OCI-LY1 (cell line): ENCODE data around the gene RNF212.

Source experiments
- H2AFZ ChIP-seq: fragments of 200-600 bp; sonication (generic), shearing (Covaris generic); 2 replicates; pipeline ENCODE4 v1.6.0; 2014; ENCODE audit warnings: antibody characterized with exemption, mild to moderate bottlenecking, low read length
- H3F3A ChIP-seq: fragments of 200-600 bp; sonication (generic), shearing (Covaris generic); 2 replicates; pipeline ENCODE4 v1.6.0; 2014; ENCODE audit warnings: mild to moderate bottlenecking, antibody characterized with exemption, low read length, moderate library complexity; ENCODE audit not compliant: insufficient read depth
- H3K27ac ChIP-seq: fragments of 200-600 bp; sonication (generic); 2 replicates; pipeline ENCODE4 v1.5.1; 2014; ENCODE audit warnings: low read length, mixed run types, mild to moderate bottlenecking, low read depth; ENCODE audit not compliant: poor library complexity, severe bottlenecking
- H3K27me3 ChIP-seq: fragments of 200-600 bp; sonication (generic); 2 replicates; pipeline ENCODE4 v1.6.0; 2014; ENCODE audit warnings: antibody characterized with exemption, mild to moderate bottlenecking, low read length, moderate library complexity; ENCODE audit not compliant: insufficient read depth
- H3K36me3 ChIP-seq: fragments of 200-600 bp; sonication (generic); 2 replicates; pipeline ENCODE4 v1.6.1; 2014; ENCODE audit warnings: mild to moderate bottlenecking, antibody characterized with exemption, low read length, moderate library complexity, mixed read lengths; ENCODE audit not compliant: insufficient read depth
- H3K4me1 ChIP-seq: fragments of 200-600 bp; sonication (generic); 2 replicates; pipeline ENCODE4 v1.5.1; 2014; ENCODE audit warnings: mild to moderate bottlenecking, low read length, moderate library complexity; ENCODE audit not compliant: insufficient read depth, severe bottlenecking
- H3K4me2 ChIP-seq: fragments of 200-600 bp; sonication (generic), shearing (Covaris generic); 2 replicates; pipeline ENCODE4 v1.6.1; 2014; ENCODE audit warnings: low read length
- H3K4me3 ChIP-seq: fragments of 200-600 bp; sonication (generic); 2 replicates; pipeline ENCODE4 v1.5.1; 2014; ENCODE audit warnings: low read length, low read depth, mild to moderate bottlenecking, mixed read lengths; ENCODE audit not compliant: poor library complexity, severe bottlenecking
- H3K79me2 ChIP-seq: fragments of 200-600 bp; shearing (Covaris generic); 2 replicates; pipeline ENCODE4 v1.6.1; 2016; ENCODE audit warnings: mixed run types, low read length, mixed read lengths; ENCODE audit not compliant: insufficient read depth
- H3K9ac ChIP-seq: fragments of 200-600 bp; sonication (generic), shearing (Covaris generic); 2 replicates; pipeline ENCODE4 v1.6.1; 2014; ENCODE audit warnings: mild to moderate bottlenecking, low read length, mixed read lengths
- H3K9me2 ChIP-seq: fragments of 200-600 bp; sonication (generic), shearing (Covaris generic); 2 replicates; pipeline ENCODE4 v1.6.1; 2014; ENCODE audit warnings: low read depth, mild to moderate bottlenecking, low read length, mixed read lengths
- H3K9me3 ChIP-seq: fragments of 200-600 bp; shearing (Covaris generic); 2 replicates; pipeline ENCODE4 v1.6.1; 2014; ENCODE audit warnings: low read length, mixed read lengths
- H4K20me1 ChIP-seq: fragments of 200-600 bp; sonication (generic), shearing (Covaris generic); 2 replicates; pipeline ENCODE4 v1.6.0; 2016; ENCODE audit warnings: mild to moderate bottlenecking, low read length; ENCODE audit not compliant: insufficient read depth
- CTCF ChIP-seq: fragments of 200-600 bp; sonication (generic), shearing (Covaris generic); IDR thresholded peaks from 2 replicates; pipeline ENCODE4 v1.5.1; 2017; ENCODE audit warnings: mild to moderate bottlenecking, antibody characterized with exemption, low read length, moderate library complexity, mixed read lengths
- EZH2 ChIP-seq: fragments of 200-600 bp; sonication (generic), shearing (Covaris generic); IDR thresholded peaks from 2 replicates; pipeline ENCODE4 v1.8.0; 2017; ENCODE audit warnings: borderline replicate concordance, mixed run types, mild to moderate bottlenecking, antibody characterized with exemption, low read length, moderate library complexity, mixed read lengths

Gene RNF212

GRCh38 chr4:1060121-1060520 lies 53.2 kb downstream of the RNF212 start:
- Histone ChIP-seq H3K79me2 (no peaks in the 10 kb centered on the region), H3K9me2 (no peaks in the 10 kb centered on the region), H3K9ac (no peak overlapping the region), H3K4me1 (peaks cover 11% of the 10 kb centered on the region), H3K9me3 (no peaks in the 10 kb centered on the region), H3K27ac (no peak overlapping the region), H3F3A (no peaks in the 10 kb centered on the region), H3K27me3 (no peaks in the 10 kb centered on the region), H2AFZ (no peak overlapping the region), H4K20me1 (no peaks in the 10 kb centered on the region), H3K4me2 (no peak overlapping the region), H3K36me3 (no peaks in the 10 kb centered on the region), H3K4me3 (no peak overlapping the region)
- TF ChIP-seq EZH2: no peak
- no peak for TF ChIP-seq CTCF

- H3K4me2 ChIP-seq: no peak overlapping the region
These were observed 54.2 kb downstream of the RNF212 start for GRCh38 chr4:1058997-1059665.

GRCh38 chr4:1058198-1058996 lies 55.0 kb downstream of the RNF212 start:
- Histone ChIP-seq H2AFZ (no peak overlapping the region), H3K4me3 (no peak overlapping the region), H3K9ac (no peak overlapping the region), H3K27ac (no peak overlapping the region), H3K9me2 (no peaks in the 10 kb centered on the region), H3K4me2 (no peak overlapping the region), H3K9me3 (no peaks in the 10 kb centered on the region), H3F3A (no peaks in the 10 kb centered on the region), H3K36me3 (no peaks in the 10 kb centered on the region), H3K79me2 (no peaks in the 10 kb centered on the region), H4K20me1 (no peaks in the 10 kb centered on the region), H3K4me1 (peaks cover 11% of the 10 kb centered on the region), H3K27me3 (no peaks in the 10 kb centered on the region)
- no peak for TF ChIP-seq CTCF
- no peak for TF ChIP-seq EZH2

More at GRCh38 chr4:1058997-1059665, 54.2 kb downstream of the RNF212 start:
- H3K4me3 ChIP-seq: no peak overlapping the region
- no peaks in the 10 kb centered on the region for H4K20me1 ChIP-seq
- H3K27me3 ChIP-seq: no peaks in the 10 kb centered on the region
- no peaks in the 10 kb centered on the region for H3K9me3 ChIP-seq
- no peaks in the 10 kb centered on the region for H3F3A ChIP-seq
- no peaks in the 10 kb centered on the region for H3K36me3 ChIP-seq
- TF ChIP-seq CTCF (no peak), EZH2 (no peak)
- H3K9ac ChIP-seq: no peak overlapping the region
- H3K4me1 ChIP-seq: peaks cover 11% of the 10 kb centered on the region
- H3K9me2 ChIP-seq: no peaks in the 10 kb centered on the region
- no peak overlapping the region for H2AFZ ChIP-seq
- H3K79me2 ChIP-seq: no peaks in the 10 kb centered on the region
- H3K27ac ChIP-seq: no peak overlapping the region
